ENCODE results near the gene NACC1. TPM values are rescaled to one million over a fixed set of nuclear protein-coding genes. Genes with fewer than 3 reads are reported as not detected.
"Not testable (repeated sequence)": the region's sequence is repeated elsewhere in the genome, so short reads cannot be mapped to it uniquely, and the experiment has no call there.

Gene NACC1
- total RNA-seq, 1 donor from 2014 or later = 45.1 TPM

DNA sequence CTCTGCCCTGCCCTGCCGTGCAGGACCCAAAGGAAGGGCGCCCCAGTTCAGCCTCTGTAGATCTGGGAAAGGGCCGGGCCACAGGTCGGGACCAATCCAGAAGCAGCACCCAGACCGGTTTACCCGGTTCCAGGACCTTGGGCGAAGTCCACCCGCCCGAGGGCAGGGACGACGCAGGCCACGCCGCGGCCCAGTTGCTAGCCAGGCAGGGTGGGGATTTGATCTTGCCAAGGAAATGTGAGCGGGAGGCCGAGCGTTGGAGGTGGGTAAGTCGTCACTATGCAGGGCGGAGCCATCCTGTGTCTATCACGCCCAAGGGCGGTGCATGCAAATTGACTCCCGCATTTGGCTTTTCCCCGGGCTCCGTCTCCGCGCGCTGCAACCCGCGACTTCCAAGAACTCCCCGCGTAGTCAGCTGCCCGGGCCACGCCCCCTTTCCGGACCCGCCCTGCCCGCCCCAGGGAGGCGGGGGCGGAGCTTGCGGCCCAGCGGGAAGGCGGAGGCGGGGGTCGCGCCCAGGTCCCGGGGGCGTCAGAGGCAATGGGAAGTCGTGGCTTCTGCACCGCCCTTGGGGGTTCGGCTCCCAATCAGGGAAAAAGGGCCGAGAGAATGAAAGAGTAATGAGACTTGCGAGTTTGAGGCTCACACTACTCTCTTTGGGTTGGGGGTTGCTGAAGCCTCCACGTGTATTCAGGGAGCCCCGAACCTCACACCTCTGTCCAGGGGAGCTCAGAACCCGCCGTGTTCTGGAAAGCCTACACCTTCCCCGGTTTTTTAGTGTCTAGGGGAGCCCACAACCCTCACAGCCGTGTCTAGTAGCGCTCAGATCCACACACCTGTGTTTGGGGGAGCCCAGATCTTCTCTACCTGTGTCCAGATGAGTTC, 44.9 kb downstream of the NACC1 start:
- no peaks in the 10 kb centered on the region for H3K27me3 Mint-ChIP-seq (ENCODE audit: unreplicated experiment)
- TF ChIP-seq CTCF (IDR thresholded peaks at IDR 0.05) = no peak
- peaks cover 51% of the 10 kb centered on the region for H3K4me1 Mint-ChIP-seq (ENCODE audit: unreplicated experiment)
- no peaks in the 10 kb centered on the region for H3K36me3 Mint-ChIP-seq (ENCODE audit: unreplicated experiment)
- H3K4me3 Mint-ChIP-seq (ENCODE audit: unreplicated experiment) = peak overlapping the region; percentile 58
- peak overlapping the region; percentile 94 for H3K27ac Mint-ChIP-seq (ENCODE audit: unreplicated experiment)
- no peaks in the 10 kb centered on the region for H3K9me3 Mint-ChIP-seq (ENCODE audit: unreplicated experiment)
- DNase-seq (ENCODE audit: extremely low spot score, unreplicated experiment) = peak; percentile 93

DNA sequence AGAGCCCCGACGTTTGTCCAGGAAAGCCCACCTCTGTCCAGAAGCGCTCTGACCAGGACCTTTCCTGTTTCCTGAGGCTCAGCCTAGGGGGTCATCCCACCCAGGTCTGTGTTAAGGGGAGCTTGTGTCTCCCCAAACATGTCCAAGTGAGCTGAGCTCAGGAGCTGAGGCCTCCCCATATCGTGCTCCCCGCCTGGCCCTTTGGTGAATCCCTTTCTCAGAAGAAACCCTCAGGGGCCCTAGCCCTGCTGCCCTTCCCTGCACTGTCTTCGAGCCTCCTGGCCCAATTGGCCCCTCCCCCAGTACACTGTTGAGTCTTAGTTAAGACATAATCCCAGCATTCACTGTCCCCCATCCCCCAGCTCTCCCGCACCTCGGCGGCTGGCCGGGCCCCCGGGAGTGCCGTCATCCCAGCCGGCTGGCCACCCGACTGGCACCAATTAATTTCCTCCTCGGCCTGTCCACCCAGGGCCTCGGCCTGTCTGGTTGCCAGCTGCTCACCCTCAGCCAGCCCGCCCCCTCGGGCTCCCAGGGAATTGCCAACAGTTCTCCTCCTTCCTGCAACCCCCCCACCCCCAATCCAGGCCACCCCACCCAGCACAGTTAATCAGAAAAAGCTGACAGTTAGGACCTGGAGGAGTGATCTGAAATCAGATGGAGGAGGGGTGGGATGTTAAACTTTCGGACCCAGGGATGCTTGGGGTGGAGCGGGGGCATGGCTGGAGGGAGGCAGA, 45.7 kb downstream of the NACC1 start:
- Mint-ChIP-seq H3K9me3 (ENCODE audit: unreplicated experiment) (no peaks in the 10 kb centered on the region), H3K27me3 (ENCODE audit: unreplicated experiment) (no peaks in the 10 kb centered on the region), H3K4me3 (ENCODE audit: unreplicated experiment) (peak overlapping the region; percentile 58), H3K36me3 (ENCODE audit: unreplicated experiment) (no peaks in the 10 kb centered on the region), H3K27ac (ENCODE audit: unreplicated experiment) (peak overlapping the region; percentile 94), H3K4me1 (ENCODE audit: unreplicated experiment) (peaks cover 53% of the 10 kb centered on the region)
- peak; percentile 94 for DNase-seq (ENCODE audit: extremely low spot score, unreplicated experiment)
- TF ChIP-seq CTCF (IDR thresholded peaks at IDR 0.05) = no peak

DNA sequence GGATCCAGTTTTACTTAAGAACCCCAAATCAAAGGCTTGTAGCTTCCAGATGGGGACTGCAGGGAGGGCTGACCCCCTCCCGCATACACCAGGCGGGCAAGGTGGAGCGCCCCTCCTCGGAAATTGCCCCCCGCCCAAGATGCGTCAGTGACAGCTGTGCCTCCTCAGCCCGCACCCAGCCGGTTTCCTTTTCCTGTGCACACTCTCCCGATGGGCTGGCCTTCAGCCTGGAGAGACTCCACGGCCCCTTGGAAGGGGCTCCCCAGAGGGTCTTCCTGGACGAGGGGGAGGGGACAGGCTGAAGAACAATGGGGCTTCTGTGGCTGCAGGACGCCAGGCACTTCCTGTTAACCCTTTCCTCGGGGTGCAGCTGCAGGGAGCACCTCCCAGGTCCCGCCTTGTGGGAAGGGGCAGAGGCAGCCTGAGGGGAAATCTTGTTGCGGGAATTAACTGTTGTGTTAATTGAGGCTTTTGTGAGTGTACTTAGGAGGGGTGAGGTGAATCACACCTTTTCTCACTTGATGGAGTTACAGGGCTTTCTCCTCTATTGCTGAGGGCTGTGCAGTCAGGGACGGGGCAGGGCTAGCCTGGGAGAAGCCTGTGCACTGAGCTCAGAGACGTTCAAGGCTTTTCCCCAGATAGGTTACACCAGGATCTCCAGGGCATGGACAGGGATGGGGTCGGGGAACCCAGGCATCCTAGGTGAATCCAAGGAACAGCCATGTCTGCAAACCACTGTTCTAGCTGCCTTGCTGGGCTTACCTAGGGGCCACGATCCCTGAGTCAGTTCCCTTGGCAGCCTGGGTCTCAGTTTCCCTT, 46.5 kb downstream of the NACC1 start:
- DNase-seq (ENCODE audit: extremely low spot score, unreplicated experiment) = no peak
- Mint-ChIP-seq H3K4me1 (ENCODE audit: unreplicated experiment) (peaks cover 59% of the 10 kb centered on the region), H3K27me3 (ENCODE audit: unreplicated experiment) (no peaks in the 10 kb centered on the region), H3K27ac (ENCODE audit: unreplicated experiment) (peak overlapping the region; percentile 94), H3K36me3 (ENCODE audit: unreplicated experiment) (no peaks in the 10 kb centered on the region), H3K9me3 (ENCODE audit: unreplicated experiment) (no peaks in the 10 kb centered on the region), H3K4me3 (ENCODE audit: unreplicated experiment) (peak overlapping the region; percentile 40)
- no peak for TF ChIP-seq CTCF (IDR thresholded peaks at IDR 0.05)

- no peaks in the 10 kb centered on the region for H3K36me3 Mint-ChIP-seq (ENCODE audit: unreplicated experiment)
- no peak for DNase-seq (ENCODE audit: extremely low spot score, unreplicated experiment)
- H3K9me3 Mint-ChIP-seq (ENCODE audit: unreplicated experiment) = no peaks in the 10 kb centered on the region
- no peak for TF ChIP-seq CTCF (IDR thresholded peaks at IDR 0.05)
- H3K27me3 Mint-ChIP-seq (ENCODE audit: unreplicated experiment) = no peaks in the 10 kb centered on the region
- H3K27ac Mint-ChIP-seq (ENCODE audit: unreplicated experiment) = peak overlapping the region; percentile 94
- peaks cover 67% of the 10 kb centered on the region for H3K4me1 Mint-ChIP-seq (ENCODE audit: unreplicated experiment)
- H3K4me3 Mint-ChIP-seq (ENCODE audit: unreplicated experiment) = no peak overlapping the region
Observed at GRCh38 chr19:13165162-13165997, 47.3 kb downstream of the NACC1 start.

DNA sequence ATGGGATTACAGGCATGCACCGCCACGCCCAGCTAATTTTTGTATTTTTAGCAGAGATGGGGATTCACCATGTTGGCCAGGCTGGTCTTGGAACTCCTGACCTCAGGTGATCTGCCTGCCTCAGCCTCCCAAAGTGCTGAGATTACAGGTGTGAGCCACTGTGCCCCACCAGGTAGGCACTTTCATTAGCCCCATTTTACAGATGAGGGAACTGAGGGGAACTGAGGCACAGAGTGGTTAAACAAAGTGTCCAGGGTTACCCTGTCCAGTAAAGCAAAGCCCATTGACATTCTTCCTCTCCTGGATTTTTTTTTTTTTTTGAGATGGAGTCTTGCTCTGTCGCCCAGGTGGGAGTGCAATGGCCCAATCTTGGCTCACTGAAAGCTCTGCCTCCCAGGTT, 48.1 kb downstream of the NACC1 start:
- H3K36me3 Mint-ChIP-seq (ENCODE audit: unreplicated experiment); DNase-seq (ENCODE audit: extremely low spot score, unreplicated experiment); H3K4me3 Mint-ChIP-seq (ENCODE audit: unreplicated experiment); H3K27me3 Mint-ChIP-seq (ENCODE audit: unreplicated experiment); H3K9me3 Mint-ChIP-seq (ENCODE audit: unreplicated experiment): not testable (repeated sequence)
- peak overlapping the region; percentile 94 for H3K27ac Mint-ChIP-seq (ENCODE audit: unreplicated experiment)
- peaks cover 70% of the 10 kb centered on the region for H3K4me1 Mint-ChIP-seq (ENCODE audit: unreplicated experiment)

All from osteocyte (in vitro differentiated cells).